Measurements from ENCODE around the gene WASHC3.

DNA sequence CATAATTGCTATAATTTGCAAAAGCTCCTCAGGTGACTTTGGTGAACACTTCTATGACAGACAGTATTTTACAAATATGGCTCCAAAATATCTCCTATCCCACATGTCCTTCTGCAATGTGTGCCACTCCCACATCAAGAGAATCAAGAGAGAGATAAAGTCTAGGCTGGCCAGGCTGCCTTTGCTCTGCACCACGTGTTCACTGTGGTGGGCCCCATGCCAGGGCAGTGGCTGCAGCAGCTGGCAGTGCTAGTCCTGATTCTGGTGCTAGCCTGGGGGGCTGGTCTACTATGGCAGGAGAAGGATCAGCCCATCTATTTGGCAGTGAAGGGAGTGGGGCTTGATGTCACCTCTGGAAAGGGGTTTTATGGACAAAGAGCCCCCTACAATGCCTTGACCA lies 98.1 kb downstream of the WASHC3 start:
- TF ChIP-seq, protein P1, sequence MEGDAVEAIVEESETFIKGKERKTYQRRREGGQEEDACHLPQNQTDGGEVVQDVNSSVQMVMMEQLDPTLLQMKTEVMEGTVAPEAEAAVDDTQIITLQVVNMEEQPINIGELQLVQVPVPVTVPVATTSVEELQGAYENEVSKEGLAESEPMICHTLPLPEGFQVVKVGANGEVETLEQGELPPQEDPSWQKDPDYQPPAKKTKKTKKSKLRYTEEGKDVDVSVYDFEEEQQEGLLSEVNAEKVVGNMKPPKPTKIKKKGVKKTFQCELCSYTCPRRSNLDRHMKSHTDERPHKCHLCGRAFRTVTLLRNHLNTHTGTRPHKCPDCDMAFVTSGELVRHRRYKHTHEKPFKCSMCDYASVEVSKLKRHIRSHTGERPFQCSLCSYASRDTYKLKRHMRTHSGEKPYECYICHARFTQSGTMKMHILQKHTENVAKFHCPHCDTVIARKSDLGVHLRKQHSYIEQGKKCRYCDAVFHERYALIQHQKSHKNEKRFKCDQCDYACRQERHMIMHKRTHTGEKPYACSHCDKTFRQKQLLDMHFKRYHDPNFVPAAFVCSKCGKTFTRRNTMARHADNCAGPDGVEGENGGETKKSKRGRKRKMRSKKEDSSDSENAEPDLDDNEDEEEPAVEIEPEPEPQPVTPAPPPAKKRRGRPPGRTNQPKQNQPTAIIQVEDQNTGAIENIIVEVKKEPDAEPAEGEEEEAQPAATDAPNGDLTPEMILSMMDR (IDR thresholded peaks at IDR 0.05) = no peak
- no peak for TF ChIP-seq EZH2 (IDR thresholded peaks at IDR 0.05)
